NCI-H1436 treated with DMSO at 0.1 percent for 48 hours (cell line): ENCODE data around the gene ZNF626.
"Not testable (repeated sequence)": the region's sequence is repeated elsewhere in the genome, so short reads cannot be mapped to it uniquely, and the experiment has no call there.

Experiments
- DNase-seq: peaks from one replicate; lab custom pipeline; 2025; lab: John Stamatoyannopoulos, UW

Gene ZNF626

DNA sequence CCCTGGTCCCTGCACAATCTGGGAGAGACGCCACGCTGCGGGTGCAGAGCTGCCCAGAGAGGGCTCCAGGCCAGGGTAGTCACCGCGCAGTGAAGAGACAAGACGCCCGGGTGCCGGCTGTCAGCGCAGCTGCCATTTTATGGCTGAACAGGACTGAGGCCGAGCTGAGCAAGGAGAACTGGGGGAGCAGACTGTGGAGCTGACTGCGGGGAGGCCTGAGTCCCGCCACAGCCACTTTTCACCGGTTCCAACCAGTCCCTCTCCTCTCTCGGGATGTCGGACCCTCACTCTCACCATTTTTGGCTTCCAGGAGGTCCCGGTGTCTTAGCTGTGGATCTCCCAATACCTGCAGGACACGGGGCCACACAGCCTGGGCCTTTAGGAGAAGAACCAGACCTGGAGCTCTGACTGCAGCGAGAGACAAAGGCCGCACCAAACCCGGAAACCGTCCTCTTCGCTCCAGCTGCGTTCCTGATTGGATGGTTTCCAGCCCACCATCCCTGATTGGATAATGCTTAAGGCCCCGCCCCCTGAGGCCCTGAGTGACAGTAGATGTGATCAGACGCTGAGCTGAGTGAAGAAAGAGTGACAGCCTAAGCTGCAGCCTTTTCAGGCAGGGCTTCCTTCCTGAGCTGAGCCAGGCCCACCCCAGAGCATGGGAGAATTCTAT lies at the start of gene ZNF626:
Gene ZNF626, minus strand, starts transcription at position 422 of the 670 bp plus-strand sequence. Its CDS starts 125 bp downstream, at position 297.
- peak; percentile 70 for DNase-seq

DNA sequence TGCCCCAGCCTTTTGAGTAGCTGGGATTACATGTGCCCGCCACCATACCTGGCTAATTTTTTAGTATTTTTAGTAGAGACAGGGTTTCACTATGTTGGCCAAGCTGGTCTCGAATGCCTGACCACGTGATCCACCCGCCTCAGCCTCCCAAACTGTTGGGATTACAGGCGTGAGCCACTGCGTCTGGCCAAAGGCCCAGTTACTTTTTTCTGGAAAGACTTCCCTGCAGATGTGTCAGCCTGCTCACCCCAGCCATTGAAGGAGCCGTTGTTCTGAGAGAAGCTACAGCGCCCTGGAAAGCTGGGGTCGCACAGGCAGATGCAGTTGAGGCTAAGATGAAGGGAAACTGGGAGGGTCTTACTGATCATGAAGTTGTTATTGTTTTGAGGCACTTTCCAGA lies 7.9 kb upstream of the ZNF626 start:
- no peak for DNase-seq

- no peak for DNase-seq
Measured at GRCh38 chr19:20667281-20667680, 5.9 kb upstream of the ZNF626 start.

DNA sequence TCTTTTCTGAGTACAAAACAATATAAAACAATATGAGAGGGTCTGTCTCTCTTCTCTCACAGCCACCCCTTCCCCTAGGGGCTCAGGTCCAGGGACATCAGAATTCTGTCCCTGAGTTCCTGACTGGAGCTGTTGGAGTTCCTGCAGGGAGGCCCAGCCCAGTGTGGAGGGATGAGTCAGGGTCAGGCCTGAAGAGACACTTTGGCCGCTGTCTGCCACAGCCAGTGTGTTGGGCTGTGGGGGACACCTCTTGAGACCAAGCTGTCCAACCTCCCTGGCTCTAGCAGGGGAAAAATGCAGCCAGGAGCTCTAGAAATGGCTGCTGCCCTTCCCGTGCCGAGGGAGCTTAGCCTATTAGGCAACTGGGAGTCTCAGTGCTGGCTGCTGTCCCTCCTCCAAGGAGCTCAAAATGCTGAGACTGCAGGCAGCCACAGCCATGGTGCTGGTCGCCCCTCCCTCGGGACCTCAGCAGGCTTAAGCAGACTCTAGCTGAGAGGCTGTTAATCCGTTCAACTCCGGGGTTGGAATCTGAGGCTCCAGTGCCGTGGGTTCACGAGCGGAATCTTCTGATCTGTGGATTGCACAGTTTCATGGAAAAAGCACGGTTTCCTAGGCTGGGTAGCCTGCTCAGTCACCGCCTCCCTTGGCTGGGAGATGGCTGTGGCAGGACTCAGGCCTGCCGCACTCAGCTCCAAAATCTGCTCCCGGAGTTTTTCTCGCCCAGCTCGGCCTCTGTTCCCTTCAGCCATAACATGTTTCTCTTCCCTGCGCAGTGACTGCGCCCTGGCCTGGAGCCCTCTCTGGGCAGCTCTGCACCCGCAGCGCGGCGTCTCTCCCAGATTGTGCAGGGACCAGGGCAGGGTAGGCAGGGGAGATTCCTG lies 3.8 kb upstream of the ZNF626 start:
- DNase-seq: no peak

GRCh38 chr19:20664475-20664874 lies 3.1 kb upstream of the ZNF626 start:
- DNase-seq: not testable (repeated sequence)

GRCh38 chr19:20662421-20663105 lies 1.2 kb upstream of the ZNF626 start:
- no peak for DNase-seq

DNA sequence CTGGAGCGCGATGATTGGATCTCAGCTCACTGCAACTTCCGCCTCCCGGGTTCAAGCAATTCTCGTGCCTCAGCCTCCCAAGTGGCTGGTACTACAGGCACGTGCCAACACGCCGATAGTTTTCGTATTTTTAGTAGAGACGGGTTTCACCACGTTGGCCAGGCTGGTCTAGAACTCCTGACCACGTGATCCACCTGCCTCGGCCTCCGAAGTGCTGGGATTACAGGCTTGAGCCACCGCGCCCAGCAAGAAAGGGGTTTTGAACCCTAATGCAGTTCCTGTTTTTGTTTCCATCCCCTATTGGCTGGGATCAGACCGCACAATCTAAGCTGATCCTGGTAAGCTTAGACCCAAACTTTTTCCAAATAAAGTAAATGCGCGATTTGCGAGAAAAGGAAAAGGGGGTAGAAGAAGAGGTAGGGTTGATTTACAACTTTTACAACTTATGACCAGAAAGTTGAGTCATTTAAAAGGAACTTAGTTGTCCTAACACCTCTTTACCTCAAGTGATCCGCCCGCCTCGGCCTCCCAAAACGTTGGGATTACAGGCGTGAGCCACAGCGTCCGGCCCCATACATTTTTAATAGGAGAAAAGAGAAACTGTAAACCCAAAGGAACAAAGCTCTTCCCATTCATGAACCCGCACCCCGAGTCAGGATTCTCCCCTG lies 764 bp downstream of the ZNF626 start:
- DNase-seq: no peak

GRCh38 chr19:20640545-20640944 lies 20.8 kb downstream of the ZNF626 start:
- DNase-seq: no peak

GRCh38 chr19:20640023-20640422 lies 21.3 kb downstream of the ZNF626 start:
- no peak for DNase-seq

GRCh38 chr19:20624560-20624959 lies 36.8 kb downstream of the ZNF626 start:
- not testable (repeated sequence) for DNase-seq

DNA sequence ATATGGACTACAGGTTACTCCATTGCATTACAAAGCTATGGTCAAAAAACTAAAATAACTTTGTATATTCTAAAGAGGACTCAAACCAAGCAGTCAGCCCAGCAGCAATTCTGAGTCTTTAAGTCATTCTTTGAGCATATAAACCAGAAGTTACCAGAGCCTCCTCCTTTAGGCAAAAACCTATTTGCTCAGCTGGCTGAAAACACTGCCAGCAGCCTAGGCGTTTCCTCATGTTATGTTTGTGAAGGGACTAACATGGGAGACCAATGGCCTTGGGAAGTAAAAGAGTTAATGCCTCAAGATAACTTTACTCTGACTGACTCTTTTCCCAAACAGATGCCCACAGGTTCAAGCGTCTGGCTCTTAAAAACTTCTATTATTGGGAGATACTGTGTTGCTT lies 45.3 kb downstream of the ZNF626 start:
- DNase-seq: no peak

GRCh38 chr19:20614971-20615370 lies 46.4 kb downstream of the ZNF626 start:
- DNase-seq: not testable (repeated sequence)

DNA sequence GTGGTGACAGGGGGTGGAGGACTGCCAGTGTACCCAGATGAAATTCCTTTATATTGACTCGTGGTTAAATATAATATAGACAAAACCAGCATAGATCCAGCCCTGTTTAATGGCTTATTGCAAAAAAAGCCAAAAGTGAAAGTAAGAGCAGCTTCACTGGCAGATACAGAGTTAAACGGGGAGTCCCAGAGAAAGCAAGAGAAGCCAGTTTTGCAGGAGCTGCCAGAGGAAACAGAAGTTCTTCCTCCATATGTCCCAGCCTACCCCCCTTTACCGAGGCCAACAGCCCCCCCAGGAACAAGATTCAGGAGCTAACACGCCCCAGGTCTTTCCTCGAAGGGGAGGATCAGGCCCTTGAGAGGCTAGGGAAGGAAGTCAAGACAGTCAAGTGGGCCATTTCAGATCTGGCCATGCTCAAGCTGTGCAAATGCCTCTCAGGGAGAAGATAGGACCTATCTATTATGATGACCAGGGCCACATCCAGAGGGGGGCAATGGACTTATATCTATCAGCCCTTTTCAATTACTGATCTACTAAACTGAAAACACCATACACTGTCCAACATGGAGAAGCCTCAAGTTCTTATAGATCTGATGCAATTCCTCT lies 48.6 kb downstream of the ZNF626 start:
- no peak for DNase-seq

- no peak for DNase-seq
Measured at GRCh38 chr19:20611866-20612265, 49.5 kb downstream of the ZNF626 start.

DNA sequence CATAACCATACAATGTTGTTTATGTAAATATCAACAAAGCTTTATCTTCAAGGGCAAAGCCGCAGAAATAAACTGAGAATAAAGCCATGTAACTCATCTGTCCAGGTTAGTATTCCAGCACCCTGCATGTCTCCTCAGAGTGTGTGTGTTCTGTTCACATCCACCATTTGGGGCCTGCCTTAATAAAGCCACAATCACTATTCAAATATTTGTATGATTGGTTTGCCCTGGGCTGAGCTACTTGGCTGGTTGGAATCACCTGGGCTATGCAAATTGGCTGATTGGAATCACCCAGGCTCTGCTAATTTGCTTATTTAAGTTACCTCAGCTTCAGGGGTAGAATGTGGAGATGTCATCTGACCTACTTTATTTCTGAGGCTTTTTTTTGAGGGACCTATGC lies 53.4 kb downstream of the ZNF626 start:
- DNase-seq: no peak
